Measurements from ENCODE around the gene ODAM.
"Not testable (repeated sequence)": the region's sequence is repeated elsewhere in the genome, so short reads cannot be mapped to it uniquely, and the experiment has no call there.

ODAM gene

DNA sequence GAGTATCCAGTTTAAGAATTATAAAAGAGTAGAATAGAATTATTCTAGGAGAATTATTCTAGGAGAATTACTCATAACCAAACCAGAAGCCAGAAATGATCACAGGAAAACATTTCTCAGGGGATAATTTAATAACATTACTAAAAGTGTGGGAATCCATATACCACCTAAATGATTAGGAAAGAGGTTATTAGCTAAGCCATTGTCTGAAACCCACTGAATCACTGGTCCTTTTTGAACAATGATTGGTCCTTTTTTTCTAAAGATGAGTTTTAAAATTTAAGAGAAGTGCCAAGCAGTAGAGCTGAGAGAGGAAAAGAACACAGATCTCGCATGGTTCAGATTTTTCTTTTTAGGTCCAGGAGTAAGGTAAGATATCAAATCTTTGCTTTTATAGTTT is at the start of gene ODAM:
TSS of gene ODAM (plus strand) at position 301 of the 400 bp plus-strand sequence. CDS start 819 bp downstream, outside the sequence.
- DNase-seq = no peak

DNA sequence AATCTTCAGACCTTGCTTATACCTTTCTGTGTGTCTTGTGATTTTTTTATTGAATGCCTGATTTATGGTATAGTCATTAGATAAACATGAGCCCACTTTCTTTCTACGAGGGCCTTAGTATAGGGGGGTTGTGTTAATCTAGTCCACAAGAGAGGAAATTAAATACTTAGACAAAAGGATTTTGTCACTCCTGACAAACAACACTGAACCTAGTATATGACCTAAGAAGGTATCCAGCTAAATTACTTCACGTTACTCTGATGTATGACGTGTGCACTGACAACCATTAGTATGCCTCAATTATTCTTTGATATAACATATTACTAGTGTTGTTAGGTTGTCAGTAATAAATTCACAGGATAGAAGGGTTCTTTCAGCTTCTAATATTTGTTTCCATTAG is 44.3 kb upstream of the ODAM start:
- no peak for DNase-seq

DNA sequence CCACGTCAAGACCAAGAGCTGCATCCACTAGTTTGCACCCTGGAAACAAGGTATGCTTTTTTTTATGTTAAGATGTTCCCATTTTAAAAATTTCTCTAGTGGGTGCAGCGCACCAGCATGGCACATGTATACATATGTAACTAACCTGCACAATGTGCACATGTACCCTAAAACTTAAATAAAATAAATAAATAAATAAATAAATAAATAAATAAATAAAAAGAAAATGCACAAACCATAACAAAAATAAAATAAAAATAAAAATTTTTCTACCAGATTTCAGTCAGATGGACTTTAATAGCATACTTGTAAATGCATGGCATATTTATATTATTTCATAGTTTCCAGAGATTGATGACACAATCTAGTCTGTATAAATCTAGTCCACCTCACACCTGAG is 43.4 kb upstream of the ODAM start:
- no peak for DNase-seq

- DNase-seq = no peak
Measured at GRCh38 chr4:70153937-70154336, 41.6 kb upstream of the ODAM start, which contains the start of gene PRR27. Gene PRR27 (plus strand): TSS chr4:70154237. CDS start chr4:70154376, 139 bp downstream.

DNA sequence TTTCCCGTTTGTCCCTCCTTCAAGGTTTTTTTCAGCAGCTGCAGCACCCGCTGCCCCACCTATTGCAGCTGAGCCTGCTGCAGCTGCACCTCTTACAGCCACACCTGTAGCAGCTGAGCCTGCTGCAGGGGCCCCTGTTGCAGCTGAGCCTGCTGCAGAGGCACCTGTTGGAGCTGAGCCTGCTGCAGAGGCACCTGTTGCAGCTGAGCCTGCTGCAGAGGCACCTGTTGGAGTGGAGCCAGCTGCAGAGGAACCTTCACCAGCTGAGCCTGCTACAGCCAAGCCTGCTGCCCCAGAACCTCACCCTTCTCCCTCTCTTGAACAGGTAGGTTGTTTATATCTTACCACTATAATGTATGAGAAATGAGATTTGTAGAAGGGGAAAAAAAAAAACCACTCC is 36.9 kb upstream of the ODAM start:
- DNase-seq = no peak

- DNase-seq = no peak
Measured at GRCh38 chr4:70177090-70177489, 18.4 kb upstream of the ODAM start.

DNA sequence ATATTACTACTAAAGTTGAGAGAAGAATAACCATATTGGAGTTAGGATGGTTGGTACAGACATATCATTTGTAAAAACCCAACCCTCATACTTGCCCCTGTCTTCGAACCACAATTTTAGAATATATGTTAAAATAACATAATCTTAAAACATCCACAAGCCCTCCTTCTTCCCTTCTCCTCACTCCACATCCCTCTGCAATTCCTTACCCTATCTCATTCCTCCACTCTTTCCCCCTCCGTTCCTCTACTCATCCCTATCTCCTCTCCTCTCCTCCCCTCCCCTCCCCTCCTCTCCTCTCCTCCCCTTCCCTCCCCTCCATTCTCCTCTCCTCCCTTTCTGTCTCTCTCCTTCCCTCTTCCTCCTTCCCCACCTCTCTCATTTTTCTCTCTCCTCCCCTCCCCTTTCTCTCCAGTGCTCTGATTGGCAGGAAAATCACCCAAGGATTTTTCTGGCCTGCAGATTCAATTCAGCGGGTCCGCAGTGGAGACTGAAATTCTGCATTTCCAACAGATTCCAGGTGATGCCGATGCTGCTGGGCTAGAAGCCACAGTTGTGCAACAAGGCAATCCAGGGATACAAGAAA is 17.4 kb upstream of the ODAM start:
- DNase-seq = no peak

DNA sequence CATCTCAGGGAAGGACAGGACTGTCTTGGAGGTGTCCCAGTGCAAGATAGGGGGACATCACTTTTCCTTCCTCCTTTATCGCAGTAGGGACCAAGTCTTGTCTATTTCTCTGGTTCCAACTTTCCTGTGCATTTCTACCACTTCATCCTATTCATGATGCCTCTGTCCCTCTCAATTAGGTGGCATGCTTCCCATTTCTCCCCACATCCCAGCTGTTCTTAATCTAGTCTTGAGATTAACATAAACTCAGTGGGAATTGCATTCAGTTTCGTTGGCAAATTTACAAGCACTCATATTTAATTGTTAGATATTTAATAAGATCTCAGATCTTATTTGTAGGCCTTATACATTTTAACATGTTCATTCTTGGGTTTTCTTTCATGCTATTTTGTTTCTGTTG is 15.7 kb upstream of the ODAM start:
- no peak for DNase-seq

- DNase-seq = no peak
Measured at GRCh38 chr4:70181864-70182263, 13.7 kb upstream of the ODAM start.

DNA sequence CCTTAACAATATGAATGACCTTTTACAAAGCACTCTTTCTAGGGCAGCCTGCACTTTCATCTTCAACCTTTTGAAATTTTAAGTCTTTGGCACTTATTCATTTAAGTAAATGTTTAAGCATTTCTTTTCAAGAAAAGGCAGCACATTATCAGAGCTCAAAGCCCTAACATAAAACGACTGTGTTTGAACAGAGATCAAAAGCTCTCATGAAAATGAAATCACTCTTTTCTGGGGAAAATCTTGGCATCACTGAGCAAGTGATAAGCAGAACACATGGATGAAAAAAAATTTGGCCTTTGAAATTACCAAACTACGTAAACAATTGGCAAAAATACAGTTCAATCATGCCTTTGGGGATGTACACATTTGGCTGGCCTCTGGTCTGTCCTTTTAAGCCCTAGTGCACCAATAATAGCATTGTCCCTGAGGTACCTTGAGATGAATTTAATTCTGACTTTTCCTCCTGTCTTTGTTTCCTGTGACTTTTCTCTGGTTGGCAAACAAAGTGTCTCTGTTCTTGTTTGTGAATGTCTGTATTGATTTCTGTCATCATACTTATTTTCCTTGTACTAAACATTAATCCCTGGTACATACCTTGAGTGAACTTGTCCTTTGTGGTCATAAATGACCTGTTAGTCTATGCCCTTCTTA is 12.9 kb upstream of the ODAM start:
- no peak for DNase-seq

GRCh38 chr4:70183168-70183939 is 12.2 kb upstream of the ODAM start:
- no peak for DNase-seq

- no peak for DNase-seq
Measured at GRCh38 chr4:70183940-70184246, 11.6 kb upstream of the ODAM start.

- no peak for DNase-seq
Measured at GRCh38 chr4:70187216-70187615, 8.3 kb upstream of the ODAM start.

DNA sequence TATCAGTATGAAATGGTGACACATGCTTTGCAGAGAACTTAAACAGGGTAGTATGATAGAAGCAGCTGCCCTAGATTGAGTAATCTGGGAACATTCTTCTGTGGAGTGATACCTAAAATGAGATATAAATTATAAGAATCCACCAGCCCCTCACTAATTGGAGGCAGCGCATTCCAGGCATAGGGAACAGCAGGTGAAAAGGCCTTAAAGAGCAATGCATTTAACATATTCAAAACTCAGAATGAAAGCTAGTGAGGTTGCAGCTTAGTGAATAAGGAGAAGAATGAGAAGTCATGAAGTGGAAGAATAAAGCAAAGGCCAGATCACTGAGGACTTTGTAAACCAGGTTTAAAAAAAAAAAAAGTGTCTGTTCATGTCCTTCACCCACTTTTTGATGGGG is 4.9 kb upstream of the ODAM start:
- no peak for DNase-seq

- no peak for DNase-seq
Measured at GRCh38 chr4:70191647-70192046, 3.9 kb upstream of the ODAM start.

DNA sequence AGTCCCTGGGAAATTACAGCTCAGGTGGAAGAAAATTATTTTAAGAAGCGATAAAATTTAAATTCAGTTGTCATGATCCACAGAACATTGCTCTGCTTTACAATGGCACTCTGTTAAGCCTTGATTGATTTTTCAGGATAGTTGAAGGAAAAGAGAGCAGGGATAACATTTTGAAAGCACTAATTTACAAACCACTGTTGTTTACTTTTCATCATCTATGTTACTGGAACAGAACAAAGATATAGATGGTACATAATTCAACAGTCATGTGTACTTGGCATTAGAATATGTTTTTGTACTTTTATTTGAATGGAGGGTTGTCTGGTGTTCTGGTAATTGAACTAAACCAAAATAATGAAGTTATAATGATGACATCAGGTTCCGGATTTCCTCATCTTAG is 2.6 kb upstream of the ODAM start:
- DNase-seq = no peak

DNA sequence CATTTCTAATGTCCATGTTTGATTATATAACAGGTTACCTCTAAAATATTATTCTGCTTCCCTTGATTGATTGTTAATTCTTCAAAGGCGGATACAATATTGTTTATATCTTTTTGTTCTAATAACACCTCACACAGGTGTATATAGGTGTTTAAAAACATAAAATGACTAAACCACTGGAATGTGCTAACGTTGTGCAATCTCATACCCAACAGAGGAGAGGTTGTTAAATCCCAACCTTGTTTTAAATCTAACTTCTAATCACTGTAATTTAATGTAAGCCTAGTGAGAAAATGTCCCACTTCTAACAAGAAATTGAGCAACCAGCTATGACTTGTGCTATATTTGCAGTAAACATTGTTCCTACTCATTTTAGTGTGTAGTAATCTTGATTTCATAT is 1.3 kb downstream of the ODAM start:
- DNase-seq = no peak

DNA sequence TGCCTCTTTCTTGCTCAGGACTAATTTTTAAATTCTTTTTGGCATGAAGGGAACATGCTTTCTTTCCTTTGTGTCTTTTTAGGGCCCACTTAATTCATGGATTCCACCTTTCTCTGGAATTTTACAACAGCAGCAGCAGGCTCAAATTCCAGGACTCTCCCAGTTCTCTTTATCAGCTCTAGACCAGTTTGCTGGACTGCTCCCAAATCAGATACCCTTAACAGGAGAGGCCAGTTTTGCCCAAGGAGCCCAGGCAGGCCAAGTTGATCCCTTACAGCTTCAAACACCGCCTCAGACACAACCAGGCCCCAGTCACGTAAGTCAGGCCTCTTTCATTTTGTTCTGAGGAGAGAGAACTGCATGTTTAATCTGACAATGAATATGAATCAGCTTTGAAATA is 2.3 kb downstream of the ODAM start:
- DNase-seq = no peak

- DNase-seq = no peak
Measured at GRCh38 chr4:70203601-70204000, 8.1 kb downstream of the ODAM start.

- DNase-seq = not testable (repeated sequence)
Measured at GRCh38 chr4:70212752-70213151, 17.2 kb downstream of the ODAM start.

GRCh38 chr4:70216109-70216508 is 20.6 kb downstream of the ODAM start:
- not testable (repeated sequence) for DNase-seq

DNA sequence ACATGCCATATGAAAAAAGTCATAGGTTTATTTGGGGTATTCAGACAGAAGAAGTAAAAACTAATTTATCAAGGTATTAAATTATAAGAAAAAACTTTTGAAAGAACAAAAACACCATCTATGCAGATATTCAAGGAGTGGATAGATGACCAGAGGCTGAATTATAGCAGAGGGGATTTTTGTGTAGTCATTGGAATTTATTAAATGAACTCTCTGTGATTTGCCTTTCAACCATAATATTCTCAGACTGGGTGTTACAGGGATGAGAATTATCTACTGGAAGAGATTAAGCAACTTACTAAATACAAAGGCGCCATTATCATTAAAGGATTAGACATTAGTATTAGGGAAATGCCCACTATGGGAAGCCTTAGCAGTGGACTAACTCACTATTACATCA is 21.0 kb downstream of the ODAM start:
- not testable (repeated sequence) for DNase-seq

DNA sequence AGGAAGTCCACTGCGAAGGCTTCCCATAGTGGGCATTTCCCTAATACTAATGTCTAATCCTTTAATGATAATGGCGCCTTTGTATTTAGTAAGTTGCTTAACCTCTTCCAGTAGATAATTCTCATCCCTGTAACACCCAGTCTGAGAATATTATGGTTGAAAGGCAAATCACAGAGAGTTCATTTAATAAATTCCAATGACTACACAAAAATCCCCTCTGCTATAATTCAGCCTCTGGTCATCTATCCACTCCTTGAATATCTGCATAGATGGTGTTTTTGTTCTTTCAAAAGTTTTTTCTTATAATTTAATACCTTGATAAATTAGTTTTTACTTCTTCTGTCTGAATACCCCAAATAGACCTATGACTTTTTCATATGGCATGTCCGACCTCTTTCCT is 25.9 kb downstream of the ODAM start:
- DNase-seq = not testable (repeated sequence)

GRCh38 chr4:70221818-70222217 is 26.3 kb downstream of the ODAM start:
- DNase-seq = not testable (repeated sequence)

Measured in activated CD4-positive, alpha-beta T cell treated with anti-CD3 and anti-CD28 coated beads, Interleukin-2, amount 50 U/mL, for 1 hour (primary cell).